ENCODE measurements around the gene MINAR1.

- TF ChIP-seq CTCF (IDR thresholded peaks at IDR 0.05) (no peak), EZH2 (IDR thresholded peaks at IDR 0.05) (no peak)
Measured at GRCh38 chr15:79394231-79394630, 37.9 kb upstream of the MINAR1 start.
